NK-92 (cell line): ENCODE results near the gene FCN1.
"Not testable (repeated sequence)": the region's sequence is repeated elsewhere in the genome, so short reads cannot be mapped to it uniquely, and the experiment has no call there.

ENCODE experiments used
- DNase-seq: peaks from one replicate; lab custom pipeline; 2025; ENCODE audit not compliant: unreplicated experiment; lab: John Stamatoyannopoulos, UW

FCN1 gene

DNA sequence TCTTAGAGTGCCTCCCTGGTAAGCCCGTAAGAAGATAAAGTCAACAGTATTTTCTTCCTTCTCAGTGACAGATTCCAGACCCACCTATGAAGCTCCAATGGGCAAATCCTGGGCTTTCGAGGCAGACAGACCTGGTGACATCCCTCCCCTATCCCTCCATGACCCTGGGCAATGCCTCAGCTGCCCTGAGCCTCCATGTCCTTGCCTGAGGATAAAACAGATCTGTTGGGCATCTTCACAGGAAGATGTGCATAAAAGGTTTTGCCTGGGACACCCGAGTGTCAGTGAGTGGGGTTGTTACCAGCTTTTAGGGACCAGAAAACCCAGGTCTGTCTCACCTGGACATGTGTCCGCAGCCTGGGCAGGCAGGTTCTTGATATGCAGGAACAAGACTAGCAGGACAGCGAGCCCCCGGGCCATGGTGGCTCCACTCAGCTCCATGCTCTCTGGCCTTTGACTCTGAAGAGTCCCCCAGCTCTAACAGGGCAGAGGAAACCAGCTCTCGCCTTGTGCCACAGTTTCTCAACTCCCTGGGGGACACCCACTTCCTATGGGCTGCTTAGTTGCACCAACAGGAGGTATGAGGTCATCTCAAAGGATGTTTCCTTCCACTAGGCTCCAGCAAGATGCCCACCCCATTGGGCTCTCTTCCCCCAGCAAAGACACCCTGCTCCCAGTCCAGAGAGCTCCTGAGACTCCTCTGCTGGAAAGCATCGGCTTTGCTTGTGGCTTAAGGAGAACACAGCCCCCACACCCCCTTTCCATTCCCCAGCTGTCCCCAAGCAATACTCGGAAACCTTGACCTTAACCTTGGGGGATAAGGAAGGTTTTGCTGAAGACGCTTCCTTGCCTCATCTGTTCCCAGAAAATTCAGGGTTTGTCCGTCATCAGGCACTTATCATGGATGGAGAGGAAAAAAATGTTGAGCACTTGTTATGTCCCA is at the start of gene FCN1:
Gene FCN1 (minus strand): TSS at position 482 of the 943 bp plus-strand sequence. CDS start 41 bp downstream, at position 441.
- DNase-seq: no peak

DNA sequence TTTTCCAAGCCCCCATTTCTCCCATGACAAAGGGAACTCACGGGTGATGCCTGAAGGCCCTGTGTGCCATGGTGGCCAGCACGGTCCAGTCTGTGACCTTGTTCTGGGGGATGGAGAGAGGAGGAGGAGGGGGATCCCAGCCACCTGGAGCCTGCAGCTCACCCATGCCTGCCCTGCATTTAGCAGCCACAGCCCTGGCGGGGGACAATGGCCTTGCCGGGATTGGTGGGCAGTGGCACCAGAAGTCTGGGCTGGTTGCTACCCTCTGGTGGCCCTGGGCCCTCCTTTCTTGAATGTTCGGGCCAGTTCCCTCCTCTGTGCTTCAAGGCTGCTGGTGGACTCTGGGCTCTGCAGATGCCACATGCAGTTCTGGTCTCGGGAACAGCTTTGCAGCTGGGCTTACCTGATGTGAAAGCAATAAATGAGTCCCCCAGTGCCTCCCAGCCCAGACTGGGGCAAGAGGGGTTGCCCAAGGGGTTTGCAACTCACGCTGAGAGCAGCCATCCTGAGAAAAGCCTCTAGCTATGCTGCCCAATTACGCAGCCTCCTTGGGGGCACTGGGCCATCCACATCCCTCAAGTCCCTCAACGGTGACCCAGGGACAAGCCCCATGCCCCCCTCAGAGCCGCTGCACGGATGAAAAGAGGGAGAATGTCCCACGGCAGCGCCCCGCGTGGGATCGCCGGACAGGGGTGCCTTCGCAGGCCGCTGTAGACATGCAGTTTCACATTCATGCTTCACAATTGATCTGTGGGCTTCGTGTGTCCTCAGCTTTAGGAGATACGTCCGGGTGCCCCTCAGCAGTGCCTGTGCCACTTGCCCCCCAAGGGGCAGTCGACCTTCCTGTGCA is 49.2 kb upstream of the FCN1 start:
- DNase-seq: no peak

DNA sequence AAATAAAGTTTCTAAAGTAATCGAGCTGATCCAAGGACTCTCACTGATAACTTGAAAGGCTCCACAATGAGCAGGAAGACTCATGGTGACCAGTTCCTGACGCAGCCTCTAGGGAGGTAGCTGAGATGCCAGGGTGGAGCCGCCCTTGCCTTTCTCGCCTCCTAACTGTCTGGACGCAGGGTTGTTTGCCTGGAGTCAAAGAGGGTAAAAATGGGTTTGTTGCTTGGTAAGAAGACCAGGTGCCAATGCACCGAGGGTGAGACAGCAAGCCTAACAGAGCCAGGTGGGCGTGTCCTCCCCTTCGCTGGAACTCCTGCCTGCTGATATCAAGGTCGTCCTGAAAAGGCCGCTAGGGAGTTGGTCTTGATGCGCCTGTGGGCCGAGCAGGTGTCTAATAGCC is 48.6 kb upstream of the FCN1 start:
- no peak for DNase-seq

DNA sequence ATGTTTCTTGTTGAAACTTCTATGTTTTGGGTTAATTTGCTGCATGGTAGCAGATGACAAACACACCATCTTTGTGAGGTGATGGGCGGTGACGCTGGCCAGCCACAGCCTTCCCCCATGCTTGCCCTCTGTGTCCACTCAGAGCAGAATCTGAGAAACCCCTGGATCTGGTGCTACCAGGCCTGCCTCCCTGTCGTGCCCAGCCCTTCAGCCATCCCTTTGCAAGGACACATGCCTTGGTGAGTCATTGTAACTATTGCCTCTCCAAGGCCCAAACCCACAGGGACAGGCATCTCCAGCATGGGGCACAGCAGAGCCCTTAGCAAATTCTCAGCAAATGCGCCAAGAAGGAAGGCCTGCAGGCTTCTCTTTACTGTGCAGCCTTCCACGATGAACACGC is 48.1 kb upstream of the FCN1 start:
- DNase-seq: no peak

DNA sequence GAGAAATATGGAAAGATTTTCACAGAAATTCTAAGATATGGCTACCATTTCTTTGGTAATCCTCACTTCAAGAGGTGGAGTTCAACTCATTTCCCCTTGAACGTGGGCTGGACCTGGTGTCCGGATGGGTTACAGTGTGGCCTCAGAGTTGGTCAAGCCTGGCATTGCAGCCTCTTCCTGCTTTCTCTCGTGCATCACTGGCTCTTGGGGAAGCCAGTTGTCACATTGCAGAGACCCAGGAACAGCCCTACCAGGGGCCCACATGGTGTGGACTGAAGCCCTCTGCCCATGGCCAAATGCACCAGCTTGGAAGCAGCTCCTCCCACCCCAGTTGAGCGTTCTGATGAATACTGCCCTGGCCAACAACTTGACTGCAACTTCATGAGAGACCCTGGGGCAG is 47.7 kb upstream of the FCN1 start:
- DNase-seq: no peak

DNA sequence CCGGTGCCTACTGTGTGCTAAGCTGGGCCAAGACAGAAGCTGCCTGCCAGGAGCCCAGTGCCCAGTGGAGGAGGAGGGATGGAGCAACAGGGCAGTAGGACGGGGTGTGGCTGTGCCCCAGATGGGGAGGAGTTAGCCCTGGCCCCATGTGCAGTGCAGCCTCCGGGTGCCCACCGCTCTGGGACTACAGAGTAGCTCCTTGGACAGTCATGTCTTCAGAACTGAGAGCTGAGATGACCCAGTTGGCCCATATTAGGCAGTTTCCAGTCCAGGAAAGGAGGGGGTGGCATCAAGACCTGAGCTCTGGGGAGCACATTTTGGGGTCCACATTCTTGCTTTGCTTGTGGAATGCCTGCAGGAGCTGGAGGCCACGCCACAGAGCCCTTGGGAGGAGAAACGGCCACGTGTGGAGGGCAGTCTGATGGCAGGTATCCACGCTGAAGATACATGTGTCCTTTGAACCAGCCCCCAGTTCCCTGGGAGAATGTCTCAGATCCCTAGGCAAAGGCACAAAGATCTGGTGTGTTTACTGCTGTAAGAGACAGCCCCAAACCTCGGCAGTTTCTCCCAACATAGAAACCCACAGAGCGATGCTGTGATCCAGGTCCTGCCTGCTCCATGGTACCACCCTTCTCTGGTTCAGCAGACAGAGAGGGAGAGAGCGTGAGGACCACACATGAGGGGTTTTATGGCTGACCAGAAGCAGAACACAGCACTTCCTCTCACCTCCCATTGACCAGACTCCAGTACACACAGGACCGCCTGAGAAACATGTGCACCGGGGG is 46.8 kb upstream of the FCN1 start:
- DNase-seq: no peak

DNA sequence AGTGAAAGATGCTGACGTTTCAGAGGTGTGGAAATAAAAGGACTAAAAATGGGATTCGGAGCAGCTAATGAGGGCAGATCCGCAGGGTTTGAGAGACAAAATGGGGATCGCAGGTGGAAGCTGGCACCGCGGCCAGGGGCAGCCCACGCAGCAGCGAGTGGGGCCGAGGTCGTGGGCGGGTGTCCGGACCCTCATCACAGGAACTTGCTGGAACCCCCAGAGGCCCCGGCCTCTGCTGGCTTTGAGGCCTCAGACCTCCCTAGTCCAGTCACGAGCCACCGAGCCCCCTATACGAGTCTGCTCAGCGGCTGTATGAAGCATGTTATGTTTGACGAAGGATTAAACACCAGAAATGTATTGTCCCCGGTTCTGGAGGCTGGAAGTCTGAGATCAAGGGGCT is 45.8 kb upstream of the FCN1 start:
- no peak for DNase-seq

DNA sequence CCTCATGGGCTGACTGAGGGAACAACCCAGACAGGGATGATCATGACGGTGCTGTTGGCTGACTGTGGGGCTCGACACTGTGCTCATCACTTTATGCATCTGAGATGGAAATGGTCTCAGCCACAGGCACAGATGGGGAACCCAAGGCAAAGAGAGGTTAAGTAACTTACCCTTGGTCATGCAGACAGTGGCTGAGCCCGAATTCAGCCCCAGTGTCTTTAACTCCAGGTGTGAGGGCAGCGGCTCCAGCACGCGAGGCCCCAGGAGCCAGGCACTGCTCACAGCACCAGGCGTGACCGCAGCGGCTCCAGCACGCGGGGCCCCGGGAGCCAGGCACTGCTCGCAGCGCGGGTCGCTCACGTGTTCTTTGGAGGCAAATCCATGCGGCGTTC is 45.3 kb upstream of the FCN1 start:
- DNase-seq: no peak

DNA sequence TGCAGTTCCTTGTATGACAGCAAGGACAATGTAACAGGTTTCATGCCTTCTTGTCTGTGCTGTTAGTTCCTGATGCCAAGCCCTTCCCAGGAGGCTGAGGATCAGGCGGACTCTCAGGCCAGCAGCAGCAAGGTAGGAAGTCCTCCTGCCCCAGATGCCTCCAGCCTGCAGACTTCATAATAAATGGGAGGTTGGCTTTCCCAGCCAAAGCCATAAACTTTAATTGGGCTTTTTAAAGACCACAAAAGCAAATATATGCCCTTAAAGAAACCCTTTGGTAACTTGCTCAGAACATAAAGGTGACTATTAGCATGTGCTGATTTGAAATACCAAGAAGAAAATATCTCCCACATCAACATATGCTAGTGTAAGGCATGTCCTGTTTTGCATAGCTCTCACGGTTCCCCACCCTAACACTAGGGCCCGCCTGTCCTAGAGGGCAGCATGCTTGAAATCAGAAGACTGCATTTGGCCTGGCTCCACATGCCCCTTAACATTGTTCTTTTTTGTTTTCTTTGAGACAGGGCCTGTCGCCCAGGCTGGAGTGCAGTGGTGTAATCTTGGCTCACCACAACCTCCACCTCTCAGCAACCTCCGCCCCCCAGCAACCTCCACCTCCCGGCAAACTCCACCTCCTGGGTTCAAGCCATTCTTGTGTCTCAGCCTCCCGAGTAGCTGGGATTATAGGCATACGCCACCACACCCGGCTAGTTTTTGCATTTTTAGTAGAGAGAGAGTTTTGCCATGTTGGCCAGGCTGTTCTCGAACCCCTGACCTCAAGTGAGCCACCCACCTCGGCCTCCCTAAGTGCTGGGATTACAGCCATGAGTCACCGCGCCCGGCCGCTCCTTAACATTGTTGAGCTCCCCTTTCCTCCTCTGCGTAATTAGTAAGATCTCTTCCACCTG is 44.6 kb upstream of the FCN1 start:
- DNase-seq: no peak

DNA sequence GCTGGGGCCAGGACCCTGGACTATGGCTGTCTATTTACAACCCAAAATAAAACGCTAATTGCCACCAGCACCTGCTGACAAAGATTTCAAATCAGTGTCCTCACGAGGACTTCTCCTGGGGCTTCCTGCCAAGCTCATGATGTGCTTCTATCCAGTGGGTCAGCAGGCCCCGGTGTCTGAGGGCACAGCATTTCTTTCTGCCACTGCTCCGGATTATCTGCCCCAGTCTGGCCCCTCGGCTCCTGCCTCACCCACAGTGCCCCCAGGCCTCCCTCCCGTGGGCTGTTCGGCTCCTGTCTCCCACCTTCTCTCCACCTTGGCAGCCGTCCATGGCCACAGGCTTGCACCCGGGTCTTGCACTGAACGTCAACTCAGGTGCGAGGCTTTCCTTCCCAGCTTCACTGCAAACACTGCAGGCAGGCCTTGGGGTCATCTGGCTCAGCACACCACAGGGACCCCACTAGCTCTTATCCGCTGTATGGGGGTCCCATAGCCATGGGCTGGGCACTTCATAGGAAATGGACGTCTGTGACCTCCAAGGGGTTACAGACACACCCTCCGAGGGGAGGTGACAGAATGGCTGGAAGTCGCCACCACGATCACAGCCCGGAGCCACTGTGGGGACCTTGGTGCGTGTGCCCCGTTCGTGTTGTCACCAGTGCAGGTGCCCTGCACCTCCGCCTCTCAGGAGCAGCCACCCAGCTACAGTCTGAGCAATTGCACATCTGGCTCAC is 43.8 kb upstream of the FCN1 start:
- DNase-seq: no peak

DNA sequence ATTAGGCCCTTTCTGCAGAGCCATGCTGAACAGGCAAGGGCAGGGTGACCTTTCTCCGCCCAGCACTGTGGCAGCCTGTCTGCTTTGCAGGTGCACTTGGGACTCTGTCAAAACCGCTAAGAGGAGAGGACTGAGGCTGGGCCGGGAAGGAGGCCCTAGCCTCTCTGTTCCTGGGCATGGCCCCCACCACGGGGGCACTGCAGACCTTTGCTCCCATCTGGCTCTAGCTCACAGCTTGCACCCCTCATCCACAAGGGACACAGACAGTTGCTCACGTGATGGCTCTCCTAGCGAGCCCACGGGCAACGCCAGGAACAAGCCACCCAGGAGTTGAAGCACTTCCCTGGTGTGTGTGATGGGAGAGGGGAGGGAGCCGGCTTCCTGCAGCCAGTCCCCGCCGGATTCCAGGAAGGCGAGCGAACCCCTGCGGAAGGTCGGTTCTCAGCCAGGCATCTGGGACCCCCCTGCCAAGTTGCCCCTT is 43.0 kb upstream of the FCN1 start:
- no peak for DNase-seq

DNA sequence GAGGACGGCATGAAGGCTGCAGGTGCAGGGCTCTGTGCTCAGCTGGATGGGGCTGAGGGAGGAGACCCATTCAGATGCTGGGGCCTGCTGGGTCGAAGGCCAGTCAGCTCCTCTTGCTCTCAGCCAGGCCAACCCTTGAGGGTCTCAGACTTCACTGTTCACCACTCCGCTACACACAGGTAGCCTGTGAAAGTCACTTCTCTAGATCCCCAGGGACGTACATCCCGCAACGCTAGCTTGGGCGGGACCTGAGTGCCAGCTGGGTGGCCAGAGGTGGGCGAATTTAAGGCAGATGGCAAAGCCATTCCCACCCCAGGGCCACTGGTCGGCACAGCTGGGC is 42.2 kb upstream of the FCN1 start:
- DNase-seq: no peak

DNA sequence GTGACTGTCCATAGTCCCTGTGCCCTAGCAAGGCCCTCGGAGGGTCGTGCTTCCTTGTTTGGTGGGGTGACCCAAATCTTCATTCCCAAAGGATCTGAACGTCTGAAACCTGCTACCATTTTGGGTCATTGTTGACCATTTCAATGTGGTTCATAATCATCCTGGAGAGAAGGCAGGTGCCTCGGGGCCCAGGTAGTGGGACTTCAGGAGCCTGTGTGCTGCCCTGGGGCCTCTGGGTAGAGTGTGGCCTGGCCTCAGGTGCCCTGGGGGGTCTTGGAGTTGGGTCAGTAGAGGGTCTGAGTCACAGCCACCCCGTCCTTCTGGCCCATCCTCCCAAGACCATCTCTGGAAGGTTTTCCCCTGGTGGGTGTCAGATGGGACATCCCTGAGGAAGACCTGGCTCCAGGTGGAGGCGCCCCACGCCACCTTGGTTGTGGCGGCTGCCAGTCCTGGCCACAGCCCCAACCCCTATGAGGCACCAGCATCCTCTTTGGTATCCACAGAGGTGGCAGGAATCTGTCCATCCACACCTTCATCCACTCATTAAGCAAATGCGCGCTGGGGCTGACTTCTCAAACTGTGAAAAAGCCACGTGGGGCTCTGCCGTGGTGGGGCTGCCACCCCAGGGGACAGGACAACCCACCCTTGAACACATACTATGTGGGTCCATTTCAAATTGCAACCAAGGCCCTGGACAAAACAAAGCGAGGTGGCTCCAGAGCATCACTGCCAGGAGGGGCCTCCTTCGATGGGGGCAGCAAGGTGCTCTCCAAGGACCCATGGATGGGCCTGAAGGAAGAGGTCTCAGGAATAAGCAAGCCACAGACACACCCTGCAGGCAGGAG is 41.6 kb upstream of the FCN1 start:
- no peak for DNase-seq

DNA sequence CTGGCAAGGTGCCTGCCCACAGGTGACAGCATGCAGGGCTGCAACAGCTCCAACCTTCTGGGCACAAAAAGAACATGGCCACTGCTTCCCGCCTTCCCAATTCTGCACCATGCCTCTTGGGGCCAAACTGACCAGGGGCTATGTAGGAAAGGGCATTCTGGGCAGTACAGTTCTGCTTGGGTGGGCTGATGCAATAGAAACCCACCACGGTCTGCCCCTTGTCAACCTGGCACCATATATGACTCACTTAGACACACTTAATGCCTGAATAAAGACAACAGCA is 40.2 kb upstream of the FCN1 start:
- DNase-seq: no peak

DNA sequence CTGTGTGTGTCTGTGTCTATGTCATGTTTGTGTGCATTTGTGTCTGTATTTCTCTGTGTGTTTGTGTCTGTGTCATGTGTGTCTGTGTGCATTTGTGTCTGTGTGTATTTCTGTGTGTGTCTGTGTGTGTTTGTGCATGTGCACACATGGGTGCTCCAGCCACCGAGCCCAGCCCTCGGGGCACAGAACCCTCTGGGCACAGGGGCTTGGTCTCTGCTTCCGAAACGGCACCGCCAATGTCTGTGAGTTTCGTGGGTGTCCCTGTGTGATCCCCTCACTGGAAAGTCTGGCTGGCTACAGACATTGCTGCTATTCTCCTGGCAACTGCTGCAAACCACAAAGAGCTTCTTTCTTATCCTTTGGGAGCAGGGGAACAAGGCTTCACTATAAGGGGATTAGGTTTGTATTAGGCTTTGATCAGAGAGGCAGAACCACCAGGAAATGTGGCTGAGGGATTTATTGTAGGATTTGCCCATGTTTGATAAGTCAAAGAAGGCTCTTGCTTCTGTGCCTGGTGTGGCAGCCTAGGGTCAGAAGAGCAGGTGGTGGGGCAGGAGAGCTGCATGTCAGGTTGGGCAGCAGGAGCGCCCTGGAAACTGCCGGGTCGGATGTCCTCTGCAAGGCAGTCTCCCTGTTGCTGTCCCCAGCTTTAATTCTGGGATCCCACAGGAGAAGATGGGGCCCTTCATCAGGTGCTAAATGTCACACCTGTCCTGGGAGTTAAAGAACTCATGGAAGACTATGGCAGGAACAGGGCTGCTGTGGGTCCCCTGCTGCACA is 39.6 kb upstream of the FCN1 start:
- no peak for DNase-seq

DNA sequence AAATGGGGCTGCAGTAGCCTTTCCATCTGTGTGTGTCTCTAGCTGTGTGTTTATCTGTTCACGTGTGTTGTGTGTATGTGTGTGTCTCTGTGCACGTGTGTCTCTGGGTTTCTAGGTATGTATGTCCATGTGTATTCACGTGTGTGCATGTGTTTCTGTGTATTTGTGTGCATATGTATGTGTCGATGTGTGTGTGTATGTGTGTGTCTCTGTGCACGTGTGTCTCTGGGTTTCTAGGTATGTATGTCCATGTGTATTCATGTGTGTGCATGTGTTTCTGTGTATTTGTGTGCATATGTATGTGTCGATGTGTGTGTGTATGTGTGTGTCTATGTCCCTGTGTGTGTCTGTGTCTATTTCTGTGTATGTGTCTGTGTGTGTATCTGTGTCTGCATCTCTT is 38.7 kb upstream of the FCN1 start:
- DNase-seq: not testable (repeated sequence)

DNA sequence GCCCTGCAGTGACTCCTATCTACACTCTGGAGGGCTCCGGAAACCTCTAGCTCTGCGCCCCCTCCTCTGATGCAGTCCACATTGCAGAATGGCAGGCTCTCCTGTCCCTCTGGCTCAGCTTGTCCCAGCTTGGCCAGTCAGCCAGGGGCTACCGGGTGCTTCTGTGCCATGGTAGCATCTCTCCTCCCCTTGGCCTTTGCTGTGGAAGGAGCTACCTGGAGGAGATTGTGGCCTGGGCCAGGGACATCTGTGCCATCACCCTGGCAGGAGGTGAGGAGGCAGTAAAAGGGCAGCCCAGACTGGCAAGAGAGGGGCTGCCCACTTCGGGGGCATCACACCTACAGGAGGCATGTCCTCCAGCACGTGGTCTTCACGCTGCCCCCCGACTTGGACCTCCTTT is 38.1 kb upstream of the FCN1 start:
- no peak for DNase-seq

DNA sequence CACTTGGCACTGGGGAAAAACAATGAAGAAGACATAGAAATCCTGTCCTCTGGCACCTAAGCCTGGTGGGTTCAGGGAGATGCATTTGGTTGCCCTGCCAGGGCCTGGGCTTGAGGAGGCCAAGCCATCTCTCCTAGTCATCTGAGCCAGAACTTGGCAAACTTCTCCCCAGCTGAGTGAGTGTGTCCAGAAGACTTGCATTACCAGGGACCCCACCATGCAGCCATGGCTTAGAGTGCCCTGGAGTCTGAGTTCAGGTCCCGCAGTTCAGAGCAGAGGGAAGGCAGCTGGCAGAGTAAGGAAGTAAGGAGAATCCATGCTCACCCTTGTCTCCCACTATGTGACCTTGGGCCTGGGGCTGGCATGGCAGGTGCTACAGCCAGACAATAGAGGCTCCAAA is 37.4 kb upstream of the FCN1 start:
- no peak for DNase-seq
